Liver (tissue), 9 donors: ENCODE data around the gene CHCHD1. TPM values are rescaled to one million over a fixed set of nuclear protein-coding genes. Genes with fewer than 3 reads are reported as not detected.
"Not testable (repeated sequence)": the region's sequence is repeated elsewhere in the genome, so short reads cannot be mapped to it uniquely, and the experiment has no call there.

Experiments
- DNase-seq: peaks from one replicate; pipeline ENCODE4 v3.0.0-alpha.2; 2017; ENCODE audit warnings: low spot score
- H3K27ac ChIP-seq, 2 donors: one replicate each; pipeline ENCODE4 v1.7.0; 2013; ENCODE audit warnings: inconsistent platforms in 2 of 2, low read length in 2 of 2, control low read depth in 1 of 2, low read depth in 1 of 2, mild to moderate bottlenecking in 1 of 2
- H3K27me3 ChIP-seq, 4 donors: one replicate each; pipeline versions ENCODE4 v1.6.1 to v1.7.0; 2013; ENCODE audit warnings: low read length in 3 of 4, inconsistent platforms in 1 of 4, mild to moderate bottlenecking in 1 of 4, moderate library complexity in 1 of 4; ENCODE audit not compliant: control insufficient read depth in 4 of 4, insufficient read depth in 4 of 4
- H3K36me3 ChIP-seq, 4 donors: one replicate each; pipeline versions ENCODE4 v1.6.1 to v1.7.0; 2013; ENCODE audit warnings: low read length in 3 of 4, mild to moderate bottlenecking in 3 of 4, low read depth in 1 of 4, moderate library complexity in 1 of 4; ENCODE audit not compliant: control insufficient read depth in 4 of 4, insufficient read depth in 3 of 4
- H3K4me1 ChIP-seq, 4 donors: one replicate each; pipeline versions ENCODE4 v1.6.1 to v1.7.0; 2013; ENCODE audit warnings: low read length in 3 of 4, mild to moderate bottlenecking in 3 of 4, moderate library complexity in 1 of 4; ENCODE audit not compliant: control insufficient read depth in 4 of 4, insufficient read depth in 4 of 4
- H3K4me3 ChIP-seq, 3 donors: one replicate each; pipeline versions ENCODE4 v1.6.1 to v1.7.0; 2013; ENCODE audit warnings: low read length in 3 of 3, control low read depth in 1 of 3, low read depth in 1 of 3, mild to moderate bottlenecking in 1 of 3
- H3K9ac ChIP-seq, 2 donors: one replicate each; pipeline ENCODE4 v1.7.0; 2013; ENCODE audit warnings: low read length in 2 of 2, mild to moderate bottlenecking in 2 of 2, moderate library complexity in 2 of 2, control low read depth in 1 of 2, low read depth in 1 of 2
- H3K9me3 ChIP-seq, 4 donors: one replicate each; pipeline versions ENCODE4 v1.6.1 to v1.7.0; 2013; ENCODE audit warnings: low read length in 3 of 4; ENCODE audit not compliant: control insufficient read depth in 4 of 4
- CTCF ChIP-seq: fragments of 150-350 bp; IDR thresholded peaks from 2 replicates; pipeline ENCODE4 v1.5.1; 2017; ENCODE audit warnings: improper control_type of control experiment, low read depth, low read length; ENCODE audit not compliant: missing input control
- EGR1 ChIP-seq, 2 donors: IDR thresholded peaks; 2 replicates each; pipeline ENCODE4 v1.6.1; 2016 to 2018; ENCODE audit warnings: antibody characterized with exemption in 2 of 2, low read depth in 2 of 2
- FOXA1 ChIP-seq: IDR thresholded peaks from 2 replicates; pipeline ENCODE4 v1.6.1; 2016; ENCODE audit warnings: antibody characterized with exemption
- FOXA2 ChIP-seq: IDR thresholded peaks from 2 replicates; pipeline ENCODE4 v1.6.1; 2016; ENCODE audit warnings: antibody characterized with exemption
- GABPA ChIP-seq, 2 donors: IDR thresholded peaks in 1 of 2; conservative IDR thresholded peaks in 1 of 2; 2 replicates each; pipeline ENCODE4 v1.6.1; 2016; ENCODE audit warnings: antibody characterized with exemption in 2 of 2, mild to moderate bottlenecking in 1 of 2, moderate library complexity in 1 of 2
- HNF4A ChIP-seq, 2 donors: conservative IDR thresholded peaks; 2 replicates each; pipeline ENCODE4 v1.6.1; 2016; ENCODE audit warnings: antibody characterized with exemption in 2 of 2, mild to moderate bottlenecking in 2 of 2
- HNF4G ChIP-seq: IDR thresholded peaks from 2 replicates; pipeline ENCODE4 v1.6.1; 2016; ENCODE audit warnings: antibody characterized with exemption
- JUND ChIP-seq, 2 donors: IDR thresholded peaks; 2 replicates each; pipeline ENCODE4 v1.6.1; 2016; ENCODE audit warnings: antibody characterized with exemption in 2 of 2
- MAX ChIP-seq: IDR thresholded peaks from 2 replicates; pipeline ENCODE4 v1.6.1; 2016; ENCODE audit warnings: antibody characterized with exemption
- NR2F2 ChIP-seq: IDR thresholded peaks from 2 replicates; pipeline ENCODE4 v1.6.1; 2016; ENCODE audit warnings: antibody characterized with exemption
- RAD21 ChIP-seq, 2 donors: IDR thresholded peaks; 2 replicates each; pipeline ENCODE4 v1.6.1; 2016; ENCODE audit warnings: antibody characterized with exemption in 2 of 2, mild to moderate bottlenecking in 2 of 2
- REST ChIP-seq: IDR thresholded peaks from 2 replicates; pipeline ENCODE4 v1.6.1; 2016; ENCODE audit warnings: antibody characterized with exemption, mild to moderate bottlenecking
- RXRA ChIP-seq, 2 donors: IDR thresholded peaks; 2 replicates each; pipeline ENCODE4 v1.6.1; 2017 to 2018; ENCODE audit warnings: antibody characterized with exemption in 2 of 2, mild to moderate bottlenecking in 1 of 2
- SP1 ChIP-seq: IDR thresholded peaks from 2 replicates; pipeline ENCODE4 v1.6.1; 2018; ENCODE audit warnings: antibody characterized with exemption, mild to moderate bottlenecking
- WGBS: extraction: QIAGEN DNeasy Blood & Tissue Kit; methylation state at CpG from one replicate; pipeline ENCODE4 v1.1.7; 2013; 5-methylcytosine and 5-hydroxymethylcytosine counted together
- polyA plus RNA-seq, 2 donors: library from polyadenylated mRNA; stranded (reverse) in 1 of 2; unstranded in 1 of 2; fragments of 200-250 nt in 1 of 2; fragments of >200 nt in 1 of 2; fragmentation: Nextera tagmentation in 1 of 2; extraction: Ambion mirVana in 1 of 2; gene quantifications; one replicate each; pipeline versions ENCODE4 v1.2.1 to v1.2.3, GENCODE V29; 2013 to 2015
- total RNA-seq, 2 donors: library from RNA; depleted of rRNA; stranded (reverse); fragments of >200 nt; gene quantifications; one replicate each; pipeline ENCODE4 v1.2.3, GENCODE V29; 2014
- donor health status: healthy.
- donor health status: healthy.
- donor health status: healthy.
- donor health status: healthy.
- donor health status: healthy.

Gene CHCHD1
- total and polyA plus RNA-seq, 4 donors = 7.6 to 47.4 (median 23.1) TPM

- WGBS = under 1% methylated on average over 54 of the region's 54 CpGs
- Histone ChIP-seq H3K27me3 (no peaks in the 10 kb centered on the region), H3K4me1 (peaks cover 3 to 41% (median 36%) of the 10 kb centered on the region in 4 donors), H3K36me3 (peaks cover 14 to 22% (median 19%) of the 10 kb centered on the region in 4 donors), H3K27ac (peak overlapping the region; percentile 86 to 97), H3K9ac (peak overlapping the region; percentile 88 to 89), H3K9me3 (no peaks in the 10 kb centered on the region), H3K4me3 (peak overlapping the region; percentile 84 to 89 (median 88))
- TF ChIP-seq REST (peak; percentile 77), FOXA2 (no peak), NR2F2 (no peak), GABPA (IDR thresholded peaks at IDR 0.05 in 1 of 2, conservative IDR thresholded peaks at IDR 0.05 in 1 of 2) (no peak)
- DNase-seq = peak; percentile 61
These were observed 4.1 kb downstream of the CHCHD1 start for GRCh38 chr10:73785721-73786511.

GRCh38 chr10:73786512-73786885 is 4.7 kb downstream of the CHCHD1 start:
- peak overlapping the region; percentile 84 to 89 (median 88) for H3K4me3 ChIP-seq
- peak overlapping the region; percentile 86 to 97 for H3K27ac ChIP-seq
- peaks cover 19 to 28% (median 25%) of the 10 kb centered on the region in 4 donors for H3K36me3 ChIP-seq
- H3K4me1 ChIP-seq = peaks cover 3 to 35% (median 32%) of the 10 kb centered on the region in 4 donors
- TF ChIP-seq HNF4A (conservative IDR thresholded peaks at IDR 0.05) (peak; percentile 93 to 96), EGR1 (IDR thresholded peaks at IDR 0.05; ENCODE audit: low read depth in 2 of 2) (no peak), MAX (no peak), JUND (IDR thresholded peaks at IDR 0.05) (peak in 1 of 2 donors; percentile 41), RXRA (IDR thresholded peaks at IDR 0.05) (peak; percentile 55 to 58), FOXA1 (no peak), SP1 (peak; percentile 42), HNF4G (peak; percentile 82), RAD21 (IDR thresholded peaks at IDR 0.05) (peak in 1 of 2 donors; percentile 3), CTCF (peak; percentile 3)
- 2% methylated on average over 2 of the region's 2 CpGs for WGBS
- DNase-seq = no peak
- no peaks in the 10 kb centered on the region for H3K27me3 ChIP-seq
- peak overlapping the region; percentile 88 to 89 for H3K9ac ChIP-seq
- H3K9me3 ChIP-seq = no peaks in the 10 kb centered on the region

GRCh38 chr10:73787031-73787800 is 5.4 kb downstream of the CHCHD1 start:
- H3K4me1 ChIP-seq = peaks cover 3 to 35% (median 32%) of the 10 kb centered on the region in 4 donors
- H3K27ac ChIP-seq = peak overlapping the region in 1 of 2 donors; percentile 97
- peaks cover 19 to 35% (median 31%) of the 10 kb centered on the region in 4 donors for H3K36me3 ChIP-seq
- 84% methylated on average over 21 of the region's 21 CpGs for WGBS
- not testable (repeated sequence) for H3K27me3 ChIP-seq, H3K9ac ChIP-seq, DNase-seq, H3K9me3 ChIP-seq
- H3K4me3 ChIP-seq = peak overlapping the region in 2 of 3 donors; percentile 84 to 88
